HepG2 (cell line): Measurements from ENCODE around the gene DOK4. TPM values are rescaled to one million over a fixed set of nuclear protein-coding genes. Genes with fewer than 3 reads are reported as not detected.
A peak's percentile ranks its signal among the peaks of the same experiment; 100 is the strongest.

Source experiments
- ARID2 ChIP-seq: sonication (generic); formaldehyde crosslinking; IDR thresholded peaks from 2 replicates; pipeline ENCODE4 v1.8.1; 2022; ENCODE audit warnings: mild to moderate bottlenecking, missing genetic modification reagents, borderline replicate concordance
- CENPX ChIP-seq: sonication (generic); formaldehyde crosslinking; IDR thresholded peaks from 2 replicates; pipeline ENCODE4 v1.9.0; 2021; ENCODE audit warnings: mild to moderate bottlenecking, missing genetic modification reagents, moderate library complexity
- DRAP1 ChIP-seq: IDR thresholded peaks from 2 replicates; pipeline ENCODE4 v1.6.1; 2016; ENCODE audit warnings: missing genetic modification reagents, missing compliant biosample characterization
- POGZ ChIP-seq: sonication (generic); formaldehyde crosslinking; IDR thresholded peaks from 2 replicates; pipeline ENCODE4 v1.4.0; 2020; ENCODE audit warnings: mild to moderate bottlenecking, missing genetic modification reagents
- SATB2 ChIP-seq: sonication (generic); formaldehyde crosslinking; IDR thresholded peaks from 2 replicates; pipeline ENCODE4 v1.5.0; 2020; ENCODE audit warnings: missing genetic modification reagents
- TMF1 ChIP-seq: sonication (generic); formaldehyde crosslinking; IDR thresholded peaks from 2 replicates; pipeline ENCODE4 v1.8.1; 2022; ENCODE audit warnings: low read depth, missing genetic modification reagents
- ZC3H4 ChIP-seq: sonication (generic); formaldehyde crosslinking; IDR thresholded peaks from 2 replicates; pipeline ENCODE4 v1.4.0; 2020; ENCODE audit warnings: missing genetic modification reagents, borderline replicate concordance
- ZNF142 ChIP-seq: sonication (generic); formaldehyde crosslinking; IDR thresholded peaks from 2 replicates; pipeline ENCODE4 v1.4.0; 2020; ENCODE audit warnings: missing genetic modification reagents
- ZNF276 ChIP-seq: sonication (generic); formaldehyde crosslinking; IDR thresholded peaks from 2 replicates; pipeline ENCODE4 v1.4.0; 2020; ENCODE audit warnings: mild to moderate bottlenecking, low read depth, missing genetic modification reagents
- ZNF280D ChIP-seq: sonication (generic); formaldehyde crosslinking; IDR thresholded peaks from 2 replicates; pipeline ENCODE4 v1.5.1; 2020; ENCODE audit warnings: mild to moderate bottlenecking, missing genetic modification reagents
- ZNF335 ChIP-seq: sonication (generic); formaldehyde crosslinking; IDR thresholded peaks from 2 replicates; pipeline ENCODE4 v1.4.0; 2020; ENCODE audit warnings: missing genetic modification reagents
- ZNF572 ChIP-seq: sonication (generic); formaldehyde crosslinking; IDR thresholded peaks from 2 replicates; pipeline ENCODE4 v1.5.1; 2020; ENCODE audit warnings: mild to moderate bottlenecking, missing genetic modification reagents
- polyA plus RNA-seq, 8 experiments: library from polyadenylated mRNA; depleted of rRNA in 3 of 8; stranded (reverse) in 7 of 8; unstranded in 1 of 8; fragments of >200 nt; fragmentation: Illumina TruSeq in 4 of 8; extraction: Trizol in 4 of 8; gene quantifications; 2 replicates each; pipeline versions ENCODE4 v1.2.1 to v1.2.3, GENCODE V29; 2011 to 2016; ENCODE audit warnings: low read depth in 4 of 8, missing spikeins in 1 of 8, mixed read lengths in 1 of 8; ENCODE audit not compliant: insufficient read depth in 1 of 8
- total RNA-seq, 5 experiments: library from RNA; depleted of rRNA; stranded (reverse); fragments of >200 nt; fragmentation: Illumina TruSeq; extraction: Trizol; gene quantifications; 2 replicates each; pipeline ENCODE4 v1.2.3, GENCODE V29; 2016; ENCODE audit warnings: low read depth in 1 of 5
- TF ChIP-seq, protein P1 (sequence below): sonication (generic); formaldehyde crosslinking; IDR thresholded peaks from 2 replicates; pipeline ENCODE4 v1.4.0; 2020; ENCODE audit warnings: missing genetic modification reagents

Gene DOK4
- total and polyA plus RNA-seq, 2 of the 13 experiments (the other 11 are each of a cell fraction or from before 2014, with no cell fraction given) = 52.7 to 70.0 TPM

- no peak for TF ChIP-seq ZNF280D
- no peak for TF ChIP-seq ARID2 (CRISPR knock-in tag)
- 0 out of 2 replicates have a peak, but pooled peaks have one; percentile 46 for TF ChIP-seq DRAP1 (CRISPR knock-in tag)
- TF ChIP-seq ZNF572 = peak; percentile 41; the same call in 1 of the 2 replicates
- TF ChIP-seq ZNF335 = no peak; the same call in 1 of the 2 replicates
- TF ChIP-seq TMF1 (CRISPR knock-in tag) = no peak
- no peak for TF ChIP-seq POGZ (CRISPR knock-in tag)
- TF ChIP-seq ZNF142 (CRISPR knock-in tag) = no peak
- TF ChIP-seq, protein P1, sequence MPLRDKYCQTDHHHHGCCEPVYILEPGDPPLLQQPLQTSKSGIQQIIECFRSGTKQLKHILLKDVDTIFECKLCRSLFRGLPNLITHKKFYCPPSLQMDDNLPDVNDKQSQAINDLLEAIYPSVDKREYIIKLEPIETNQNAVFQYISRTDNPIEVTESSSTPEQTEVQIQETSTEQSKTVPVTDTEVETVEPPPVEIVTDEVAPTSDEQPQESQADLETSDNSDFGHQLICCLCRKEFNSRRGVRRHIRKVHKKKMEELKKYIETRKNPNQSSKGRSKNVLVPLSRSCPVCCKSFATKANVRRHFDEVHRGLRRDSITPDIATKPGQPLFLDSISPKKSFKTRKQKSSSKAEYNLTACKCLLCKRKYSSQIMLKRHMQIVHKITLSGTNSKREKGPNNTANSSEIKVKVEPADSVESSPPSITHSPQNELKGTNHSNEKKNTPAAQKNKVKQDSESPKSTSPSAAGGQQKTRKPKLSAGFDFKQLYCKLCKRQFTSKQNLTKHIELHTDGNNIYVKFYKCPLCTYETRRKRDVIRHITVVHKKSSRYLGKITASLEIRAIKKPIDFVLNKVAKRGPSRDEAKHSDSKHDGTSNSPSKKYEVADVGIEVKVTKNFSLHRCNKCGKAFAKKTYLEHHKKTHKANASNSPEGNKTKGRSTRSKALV (CRISPR knock-in tag) = peak; percentile 80; the same call in 1 of the 2 replicates
- no peak for TF ChIP-seq ZNF276
- no peak for TF ChIP-seq CENPX
- TF ChIP-seq SATB2 (CRISPR knock-in tag) = no peak
- TF ChIP-seq ZC3H4 = no peak
These were observed 14.2 kb downstream of the DOK4 start (continued) for GRCh38 chr16:57471852-57472664.
